Measurements from ENCODE around the gene GALNT11. TPM values are rescaled to one million over a fixed set of nuclear protein-coding genes. Genes with fewer than 3 reads are reported as not detected.
"Not testable (repeated sequence)": the region's sequence is repeated elsewhere in the genome, so short reads cannot be mapped to it uniquely, and the experiment has no call there.

Gene GALNT11
- total RNA-seq, 2 donors from 2014 or later = 25.1 to 28.6 TPM

DNA sequence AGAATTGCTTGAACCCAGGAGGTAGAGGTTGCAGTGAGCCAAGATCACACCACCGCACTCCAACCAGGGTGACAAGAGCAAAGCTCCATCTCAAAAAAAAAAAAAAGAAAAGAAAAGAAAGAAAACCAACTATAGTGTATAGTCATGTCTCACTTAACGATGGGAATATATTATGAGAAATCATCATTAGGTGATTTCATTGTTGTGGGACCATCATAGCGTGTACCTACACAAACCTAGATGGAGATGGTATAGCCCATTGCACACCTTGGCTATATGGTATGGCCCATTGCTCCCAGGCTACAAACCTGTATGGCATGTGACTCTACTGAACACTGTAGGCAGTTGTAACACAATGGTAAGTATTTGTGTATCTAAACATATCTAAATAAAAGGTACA lies 8.5 kb upstream of the GALNT11 start:
- H3K4me3 ChIP-seq = no peak overlapping the region
- H3K4me1 ChIP-seq = no peaks in the 10 kb centered on the region
- no peak overlapping the region for H3K27ac ChIP-seq
- no peaks in the 10 kb centered on the region for H3K36me3 ChIP-seq
- TF ChIP-seq, protein P1, sequence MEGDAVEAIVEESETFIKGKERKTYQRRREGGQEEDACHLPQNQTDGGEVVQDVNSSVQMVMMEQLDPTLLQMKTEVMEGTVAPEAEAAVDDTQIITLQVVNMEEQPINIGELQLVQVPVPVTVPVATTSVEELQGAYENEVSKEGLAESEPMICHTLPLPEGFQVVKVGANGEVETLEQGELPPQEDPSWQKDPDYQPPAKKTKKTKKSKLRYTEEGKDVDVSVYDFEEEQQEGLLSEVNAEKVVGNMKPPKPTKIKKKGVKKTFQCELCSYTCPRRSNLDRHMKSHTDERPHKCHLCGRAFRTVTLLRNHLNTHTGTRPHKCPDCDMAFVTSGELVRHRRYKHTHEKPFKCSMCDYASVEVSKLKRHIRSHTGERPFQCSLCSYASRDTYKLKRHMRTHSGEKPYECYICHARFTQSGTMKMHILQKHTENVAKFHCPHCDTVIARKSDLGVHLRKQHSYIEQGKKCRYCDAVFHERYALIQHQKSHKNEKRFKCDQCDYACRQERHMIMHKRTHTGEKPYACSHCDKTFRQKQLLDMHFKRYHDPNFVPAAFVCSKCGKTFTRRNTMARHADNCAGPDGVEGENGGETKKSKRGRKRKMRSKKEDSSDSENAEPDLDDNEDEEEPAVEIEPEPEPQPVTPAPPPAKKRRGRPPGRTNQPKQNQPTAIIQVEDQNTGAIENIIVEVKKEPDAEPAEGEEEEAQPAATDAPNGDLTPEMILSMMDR (IDR thresholded peaks at IDR 0.05) = no peak
- DNase-seq (ENCODE audit: low spot score) = no peak
- H3K27me3 ChIP-seq = no peaks in the 10 kb centered on the region
- H3K9me3 ChIP-seq = no peaks in the 10 kb centered on the region

DNA sequence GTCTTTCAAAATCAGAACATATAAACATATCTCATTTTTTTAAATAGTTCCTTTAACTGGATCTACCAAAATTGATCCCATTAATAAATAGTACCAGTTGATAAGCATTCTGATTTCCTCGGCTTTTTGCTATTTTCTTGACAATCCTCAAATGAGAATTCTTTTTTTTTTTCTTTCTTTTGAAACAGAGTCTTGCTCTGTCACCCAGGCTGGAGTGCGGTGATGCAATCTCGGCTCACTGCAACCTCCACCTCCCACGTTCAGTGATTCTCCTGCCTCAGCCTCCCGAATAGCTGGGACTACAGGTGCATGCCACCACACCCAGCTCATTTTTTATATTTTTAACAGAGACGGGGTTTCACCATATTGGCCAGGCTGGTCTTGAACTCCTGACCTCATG lies 7.8 kb upstream of the GALNT11 start:
- not testable (repeated sequence) for H3K4me3 ChIP-seq; H3K27ac ChIP-seq; DNase-seq (ENCODE audit: low spot score); H3K27me3 ChIP-seq; H3K36me3 ChIP-seq; H3K4me1 ChIP-seq; H3K9me3 ChIP-seq

DNA sequence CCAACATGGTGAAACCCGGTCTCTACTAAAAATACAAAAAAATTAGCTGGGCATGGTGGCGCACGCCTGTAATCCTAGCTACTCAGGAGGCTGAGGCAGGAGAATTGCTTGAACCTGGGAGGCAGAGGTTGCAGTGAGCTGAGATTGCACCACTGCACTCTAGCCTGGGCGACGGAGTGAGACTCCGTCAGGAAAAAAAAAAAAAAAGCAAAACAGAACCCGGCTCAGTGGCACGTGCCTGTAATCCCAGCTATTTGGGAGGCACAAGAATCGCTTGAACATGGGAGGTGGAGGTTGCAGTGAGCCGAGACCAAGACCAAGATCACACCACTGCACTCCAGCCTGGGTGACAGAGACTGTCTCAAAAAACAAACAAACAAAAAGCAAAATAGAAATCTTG lies 3.7 kb upstream of the GALNT11 start:
- not testable (repeated sequence) for H3K27ac ChIP-seq; H3K4me3 ChIP-seq; H3K36me3 ChIP-seq; H3K4me1 ChIP-seq; H3K9me3 ChIP-seq; H3K27me3 ChIP-seq; DNase-seq (ENCODE audit: low spot score)

DNA sequence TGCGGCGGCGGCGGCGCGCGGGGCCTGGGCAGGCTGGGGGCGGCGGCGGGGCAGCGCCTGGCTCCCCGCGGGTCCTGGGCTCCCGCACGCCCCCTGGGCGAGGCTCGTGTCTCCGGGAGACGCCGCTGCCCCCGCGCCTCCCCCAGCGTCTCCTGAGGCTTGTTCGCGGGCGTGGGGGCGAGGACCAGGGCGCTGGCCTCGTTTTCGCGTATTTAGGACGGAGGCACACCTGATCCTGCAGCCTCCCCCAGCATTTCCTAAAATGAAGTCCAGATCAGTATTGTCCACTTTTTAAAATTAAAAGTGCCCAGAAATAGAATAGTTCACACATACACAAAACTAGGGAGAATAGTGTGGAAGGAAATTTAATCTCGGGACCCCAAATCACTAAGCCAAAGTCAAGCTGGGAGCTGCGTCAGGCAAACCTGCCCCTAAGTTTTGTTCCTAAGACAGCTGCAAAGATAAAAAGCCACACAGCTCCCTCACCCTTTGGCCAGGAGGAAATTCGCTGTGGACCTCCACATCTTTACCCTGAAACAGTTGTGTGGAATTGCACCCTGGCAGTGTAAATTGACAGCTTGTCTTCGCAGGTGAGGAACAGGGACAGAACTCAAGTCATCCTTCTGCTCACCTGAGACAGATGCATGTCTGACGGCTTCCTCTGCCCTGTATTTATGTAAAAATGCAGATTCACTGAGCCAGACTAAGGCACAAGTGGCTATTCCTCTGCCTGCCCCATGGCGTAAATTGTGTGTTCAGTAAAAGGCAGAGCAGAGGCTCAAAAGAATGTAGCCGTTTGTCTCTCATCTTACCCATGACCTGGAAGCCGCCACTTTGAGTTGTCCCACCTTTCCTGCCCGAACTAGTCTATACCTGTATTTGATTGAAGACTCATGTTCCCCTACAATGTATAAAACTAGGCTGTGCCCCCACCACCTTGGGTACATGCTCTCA lies 740 bp downstream of the GALNT11 start:
- TF ChIP-seq, protein P1 (IDR thresholded peaks at IDR 0.05) = no peak
- Histone ChIP-seq H3K27me3 (no peaks in the 10 kb centered on the region), H3K4me1 (peaks cover 0 to 10% of the 10 kb centered on the region in 2 donors), H3K36me3 (no peaks in the 10 kb centered on the region), H3K4me3 (peak overlapping the region; percentile 54 to 78), H3K27ac (peak overlapping the region; percentile 85 to 91), H3K9me3 (no peaks in the 10 kb centered on the region)
- no peak for DNase-seq (ENCODE audit: low spot score)

DNA sequence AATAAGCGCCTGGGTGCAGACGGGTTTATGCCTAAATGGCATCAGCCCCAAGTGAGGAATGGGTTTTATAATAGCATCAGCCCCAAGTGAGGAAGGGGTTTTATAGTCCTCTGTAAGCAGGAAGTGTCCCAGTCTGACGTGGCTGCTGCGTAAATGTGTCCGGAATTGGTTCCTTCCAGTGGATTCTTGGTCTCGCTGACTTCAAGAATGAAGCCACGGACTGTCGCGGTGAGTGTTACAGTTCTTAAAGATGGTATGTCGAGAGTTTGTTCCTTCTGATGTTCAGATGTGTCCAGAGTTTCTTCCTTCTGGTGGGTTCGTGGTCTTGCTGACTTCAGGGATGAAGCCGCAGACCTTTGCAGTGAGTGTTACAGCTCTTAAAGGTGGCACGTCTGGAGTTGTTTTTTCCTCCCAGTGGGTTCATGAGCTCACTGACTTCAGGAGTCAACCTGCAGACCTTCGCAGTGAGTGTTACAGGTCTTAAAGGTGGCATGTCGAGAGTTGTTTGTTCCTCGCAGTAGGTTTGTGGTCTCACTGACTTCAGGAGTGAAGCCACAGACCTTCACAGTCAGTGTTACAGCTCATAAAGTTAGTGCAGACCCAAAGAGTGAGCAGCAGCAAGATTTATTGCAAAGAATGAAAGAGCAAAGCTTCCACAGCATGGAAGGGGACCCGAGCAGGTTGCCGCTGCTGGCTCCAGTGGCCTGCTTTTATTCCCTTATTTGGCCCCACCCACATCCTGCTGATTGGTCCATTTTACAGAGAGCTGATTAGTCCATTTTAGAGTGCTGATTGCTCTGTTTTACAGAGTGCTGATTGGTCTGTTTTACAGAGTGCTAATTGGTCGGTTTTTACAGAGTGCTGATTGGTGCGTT lies 2.3 kb downstream of the GALNT11 start:
- not testable (repeated sequence) for H3K27me3 ChIP-seq; H3K27ac ChIP-seq; DNase-seq (ENCODE audit: low spot score); H3K9me3 ChIP-seq; H3K36me3 ChIP-seq; H3K4me3 ChIP-seq
- peaks cover 0 to 10% of the 10 kb centered on the region in 2 donors for H3K4me1 ChIP-seq

DNA sequence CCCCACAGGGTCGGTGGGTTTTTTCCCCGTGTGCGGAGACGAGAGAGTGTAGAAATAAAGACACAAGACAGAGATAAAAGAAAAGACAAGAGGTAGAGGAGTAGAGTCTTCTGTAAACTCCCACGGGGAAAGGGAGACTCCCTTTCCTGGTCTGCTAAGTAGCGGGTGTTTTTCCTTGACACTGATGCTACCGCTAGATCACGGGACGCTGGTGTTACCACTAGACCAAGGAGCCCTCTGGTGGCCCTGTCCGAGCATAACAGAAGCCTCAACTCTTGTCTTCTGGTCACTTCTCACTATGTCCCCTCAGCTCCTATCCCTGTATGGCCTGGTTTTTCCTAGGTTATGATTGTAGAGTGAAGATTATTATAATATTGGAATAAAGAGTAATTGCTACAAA lies 4.6 kb downstream of the GALNT11 start:
- not testable (repeated sequence) for H3K27ac ChIP-seq, H3K36me3 ChIP-seq, H3K27me3 ChIP-seq, H3K9me3 ChIP-seq, H3K4me3 ChIP-seq
- peak; percentile 68 for DNase-seq (ENCODE audit: low spot score)
- TF ChIP-seq, protein P1 (IDR thresholded peaks at IDR 0.05) = peak in 1 of 2 donors; percentile 63
- H3K4me1 ChIP-seq = peaks cover 0 to 10% of the 10 kb centered on the region in 2 donors

DNA sequence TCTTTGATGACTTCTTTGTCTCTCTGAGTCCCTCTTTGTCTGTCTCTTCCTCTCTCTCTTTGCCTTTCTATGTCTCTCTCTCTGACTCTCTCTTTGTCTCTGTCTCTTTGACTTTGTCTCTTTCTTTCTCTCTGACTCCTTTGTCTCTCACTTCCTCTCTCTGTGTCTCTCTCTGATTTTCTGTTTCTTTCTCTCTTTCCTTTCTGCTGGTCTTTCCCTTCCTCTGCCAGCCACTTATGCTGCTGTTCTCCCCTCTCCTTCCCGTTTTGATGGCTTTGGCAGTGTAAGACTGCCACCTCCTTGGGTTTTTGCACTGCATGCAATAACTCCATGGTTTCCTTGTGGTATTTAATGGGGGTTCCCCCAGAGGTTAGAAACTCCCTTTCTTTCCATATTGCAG lies 5.2 kb downstream of the GALNT11 start:
- H3K36me3 ChIP-seq; DNase-seq (ENCODE audit: low spot score); H3K9me3 ChIP-seq; H3K27me3 ChIP-seq; H3K27ac ChIP-seq; H3K4me3 ChIP-seq: not testable (repeated sequence)
- H3K4me1 ChIP-seq = peaks cover 0 to 10% of the 10 kb centered on the region in 2 donors
